Muscle layer of duodenum (tissue), 2 donors: Measurements from ENCODE around the gene DPF1.
A peak's percentile ranks its signal among the peaks of the same experiment; 100 is the strongest.
"Not testable (repeated sequence)": the region's sequence is repeated elsewhere in the genome, so short reads cannot be mapped to it uniquely, and the experiment has no call there.

Experiments used
- H3K27ac ChIP-seq: one replicate; pipeline ENCODE4 v1.7.0; 2013; ENCODE audit warnings: mild to moderate bottlenecking, low read length
- H3K27me3 ChIP-seq: one replicate; pipeline ENCODE4 v1.7.0; 2013; ENCODE audit warnings: low read depth, mild to moderate bottlenecking, control low read depth, low read length
- H3K36me3 ChIP-seq, 2 donors: one replicate each; pipeline ENCODE4 v1.7.0; 2013; ENCODE audit warnings: low read length in 2 of 2, control low read depth in 1 of 2, mild to moderate bottlenecking in 1 of 2; ENCODE audit not compliant: insufficient read depth in 2 of 2, control insufficient read depth in 1 of 2
- H3K4me1 ChIP-seq, 2 donors: one replicate each; pipeline ENCODE4 v1.7.0; 2013; ENCODE audit warnings: low read length in 2 of 2, mild to moderate bottlenecking in 2 of 2, control low read depth in 1 of 2, moderate library complexity in 1 of 2; ENCODE audit not compliant: insufficient read depth in 2 of 2, control insufficient read depth in 1 of 2
- H3K4me3 ChIP-seq, 2 donors: one replicate each; pipeline ENCODE4 v1.7.0; 2013; ENCODE audit warnings: low read length in 2 of 2, low read depth in 1 of 2, mild to moderate bottlenecking in 1 of 2
- H3K9me3 ChIP-seq, 2 donors: one replicate each; pipeline ENCODE4 v1.7.0; 2013; ENCODE audit warnings: low read length in 2 of 2, control low read depth in 1 of 2, mild to moderate bottlenecking in 1 of 2; ENCODE audit not compliant: control insufficient read depth in 1 of 2
- donor health status: healthy.

The DPF1 gene

DNA sequence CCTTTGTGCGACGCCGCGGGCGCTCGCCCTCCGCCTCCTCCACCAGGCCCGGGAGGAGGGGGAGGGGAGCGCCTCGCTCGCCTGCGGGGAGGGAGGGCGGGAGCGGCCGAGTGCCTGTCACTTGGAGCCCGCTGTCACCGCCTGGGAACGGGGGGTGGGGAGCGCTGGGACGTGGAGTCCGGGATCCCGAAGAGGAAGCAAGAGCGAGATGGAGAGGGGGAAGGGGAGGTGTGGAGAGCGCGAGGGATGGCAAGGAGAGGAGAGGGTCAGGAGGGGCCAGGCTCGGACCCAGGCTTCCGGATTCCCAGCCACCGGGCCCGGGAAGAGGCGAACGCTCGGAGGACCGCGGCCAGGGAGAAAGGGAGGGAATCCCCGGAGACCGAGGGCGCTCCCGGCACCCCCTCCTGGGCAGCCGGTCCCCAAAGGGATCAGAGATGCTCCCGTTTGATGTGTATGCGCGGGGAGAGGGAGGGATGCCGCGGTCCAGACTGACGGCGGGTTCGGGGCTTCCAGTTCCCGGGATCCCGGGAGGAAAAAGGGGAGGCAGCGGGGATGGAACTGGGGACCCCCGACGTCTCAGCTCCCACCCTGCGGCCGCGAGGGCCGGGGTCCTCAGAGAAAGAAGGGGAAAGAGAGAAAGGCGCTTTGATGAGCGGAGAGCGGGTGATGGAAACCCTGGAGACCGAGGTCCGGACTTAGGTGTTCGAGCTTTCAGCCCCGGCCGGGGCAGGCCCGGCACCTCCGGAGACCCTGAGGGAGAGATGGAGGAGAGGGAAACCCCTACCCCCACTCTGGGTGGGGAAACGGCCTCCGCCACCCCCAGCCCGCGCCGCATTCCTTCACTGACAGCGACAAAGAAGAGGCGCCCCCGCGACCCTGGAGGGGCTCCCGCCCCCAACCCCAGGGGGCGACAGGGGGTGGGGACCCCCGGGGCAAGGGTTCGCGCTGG is 4.7 kb upstream of the DPF1 start:
- H3K27me3 ChIP-seq: peaks cover 31% of the 10 kb centered on the region
- H3K4me3 ChIP-seq: no peak overlapping the region
- H3K36me3 ChIP-seq: no peaks in the 10 kb centered on the region
- no peaks in the 10 kb centered on the region for H3K9me3 ChIP-seq
- no peak overlapping the region for H3K27ac ChIP-seq
- peaks cover 0 to 18% of the 10 kb centered on the region in 2 donors for H3K4me1 ChIP-seq

DNA sequence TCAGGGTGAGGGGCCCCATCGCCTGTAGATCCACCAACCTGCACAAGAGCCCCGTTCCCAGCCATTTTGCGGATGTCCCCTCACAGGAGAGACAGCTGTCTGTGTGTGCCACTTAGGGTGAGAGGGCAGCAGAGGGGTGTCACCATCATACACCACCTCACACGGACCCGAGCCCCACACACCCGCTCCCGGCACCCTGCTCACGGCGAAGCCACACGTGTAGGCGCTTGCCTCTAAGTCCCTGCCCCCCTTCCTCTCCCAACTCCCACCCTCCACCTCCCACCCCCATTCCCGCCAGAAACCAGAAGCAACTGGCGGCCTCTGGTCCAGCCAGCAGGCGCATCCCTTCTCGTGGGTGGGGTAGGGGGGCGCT is 4.0 kb upstream of the DPF1 start:
- peaks cover 38% of the 10 kb centered on the region for H3K27me3 ChIP-seq
- H3K36me3 ChIP-seq: no peaks in the 10 kb centered on the region
- peaks cover 0 to 21% of the 10 kb centered on the region in 2 donors for H3K4me1 ChIP-seq
- H3K9me3 ChIP-seq: no peaks in the 10 kb centered on the region
- no peak overlapping the region for H3K27ac ChIP-seq
- no peak overlapping the region for H3K4me3 ChIP-seq

GRCh38 chr19:38227287-38228004 is 3.4 kb upstream of the DPF1 start:
- H3K4me3 ChIP-seq: no peak overlapping the region
- peaks cover 44% of the 10 kb centered on the region for H3K27me3 ChIP-seq
- H3K9me3 ChIP-seq: no peaks in the 10 kb centered on the region

DNA sequence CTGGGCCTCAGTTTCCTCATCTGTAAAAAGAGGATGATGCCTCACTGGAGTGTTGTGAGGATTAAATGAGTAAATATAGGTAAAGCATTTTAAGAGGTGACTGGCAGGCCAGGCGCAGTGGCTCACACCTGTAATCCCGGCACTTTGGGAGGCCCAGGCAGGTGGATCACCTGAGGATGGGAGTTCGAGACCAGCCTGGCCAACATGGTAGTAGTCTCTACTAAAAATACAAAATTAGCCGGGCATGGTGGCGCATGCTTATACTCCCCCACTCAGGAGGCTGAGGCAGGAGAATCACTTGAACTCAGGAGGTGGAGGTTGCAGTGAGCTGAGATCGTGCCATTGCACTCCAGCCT is 819 bp upstream of the DPF1 start:
- Histone ChIP-seq H3K27me3 (peaks cover 44% of the 10 kb centered on the region), H3K4me1 (peaks cover 0 to 21% of the 10 kb centered on the region in 2 donors)
- H3K27ac ChIP-seq, H3K9me3 ChIP-seq, H3K4me3 ChIP-seq, H3K36me3 ChIP-seq: not testable (repeated sequence)

More at GRCh38 chr19:38227287-38228004, 3.4 kb upstream of the DPF1 start:
- no peak overlapping the region for H3K27ac ChIP-seq
- no peaks in the 10 kb centered on the region for H3K36me3 ChIP-seq
- peaks cover 0 to 21% of the 10 kb centered on the region in 2 donors for H3K4me1 ChIP-seq

DNA sequence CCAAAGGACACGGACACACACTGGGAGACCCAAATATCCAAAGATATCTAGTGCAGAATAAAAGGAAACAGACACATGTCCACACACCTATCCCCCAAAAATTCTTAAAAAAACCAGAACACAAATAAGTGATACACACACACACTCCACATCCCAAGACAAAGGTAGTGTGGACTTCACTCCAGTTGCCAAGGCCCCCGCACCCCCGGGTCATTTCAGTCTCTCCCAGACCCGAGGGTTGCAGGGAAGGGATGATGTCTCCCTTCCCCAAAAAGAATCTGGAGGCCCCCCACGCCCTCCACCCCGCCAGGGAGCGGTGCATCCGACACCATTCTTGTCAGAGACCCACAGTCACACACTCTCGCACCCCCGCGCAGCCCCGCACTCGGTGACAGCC is 407 bp downstream of the DPF1 start:
- Histone ChIP-seq H3K36me3 (no peaks in the 10 kb centered on the region), H3K27ac (no peak overlapping the region), H3K27me3 (peaks cover 39% of the 10 kb centered on the region), H3K4me3 (peak overlapping the region in 1 of 2 donors; percentile 65), H3K9me3 (no peaks in the 10 kb centered on the region), H3K4me1 (peaks cover 0 to 13% of the 10 kb centered on the region in 2 donors)

- Histone ChIP-seq H3K4me3 (no peak overlapping the region), H3K27me3 (peaks cover 38% of the 10 kb centered on the region), H3K36me3 (no peaks in the 10 kb centered on the region), H3K4me1 (peaks cover 0 to 11% of the 10 kb centered on the region in 2 donors), H3K27ac (no peak overlapping the region), H3K9me3 (no peaks in the 10 kb centered on the region)
Observed at GRCh38 chr19:38223119-38223523, 901 bp downstream of the DPF1 start.

GRCh38 chr19:38221919-38222830 is 1.8 kb downstream of the DPF1 start:
- H3K36me3 ChIP-seq: no peaks in the 10 kb centered on the region
- H3K27me3 ChIP-seq: peaks cover 29% of the 10 kb centered on the region
- peaks cover 0 to 11% of the 10 kb centered on the region in 2 donors for H3K4me1 ChIP-seq
- H3K27ac ChIP-seq: no peak overlapping the region
- no peak overlapping the region for H3K4me3 ChIP-seq
- no peaks in the 10 kb centered on the region for H3K9me3 ChIP-seq

DNA sequence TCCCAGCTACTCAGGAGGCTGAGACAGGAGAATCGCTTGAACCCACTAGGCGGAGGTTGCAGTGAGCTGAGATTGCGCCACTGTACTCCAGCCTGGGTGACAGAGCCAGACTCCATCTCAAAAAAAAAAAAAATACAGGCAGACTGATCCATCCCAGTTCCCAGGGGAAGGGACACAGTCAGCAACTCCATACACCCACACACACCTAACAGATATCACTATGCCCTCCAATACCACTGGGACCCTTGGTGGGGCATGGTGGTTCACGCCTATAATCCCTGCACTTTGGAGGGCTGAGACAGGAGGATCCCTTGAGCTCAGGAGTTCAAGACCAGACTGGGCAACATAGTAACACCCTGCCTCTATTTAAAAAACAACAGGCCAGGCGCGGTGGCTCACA is 2.6 kb downstream of the DPF1 start:
- no peaks in the 10 kb centered on the region for H3K36me3 ChIP-seq
- H3K27me3 ChIP-seq: peaks cover 23% of the 10 kb centered on the region
- H3K4me1 ChIP-seq: peaks cover 0 to 11% of the 10 kb centered on the region in 2 donors
- H3K9me3 ChIP-seq: no peaks in the 10 kb centered on the region
- H3K4me3 ChIP-seq: no peak overlapping the region
- no peak overlapping the region for H3K27ac ChIP-seq

DNA sequence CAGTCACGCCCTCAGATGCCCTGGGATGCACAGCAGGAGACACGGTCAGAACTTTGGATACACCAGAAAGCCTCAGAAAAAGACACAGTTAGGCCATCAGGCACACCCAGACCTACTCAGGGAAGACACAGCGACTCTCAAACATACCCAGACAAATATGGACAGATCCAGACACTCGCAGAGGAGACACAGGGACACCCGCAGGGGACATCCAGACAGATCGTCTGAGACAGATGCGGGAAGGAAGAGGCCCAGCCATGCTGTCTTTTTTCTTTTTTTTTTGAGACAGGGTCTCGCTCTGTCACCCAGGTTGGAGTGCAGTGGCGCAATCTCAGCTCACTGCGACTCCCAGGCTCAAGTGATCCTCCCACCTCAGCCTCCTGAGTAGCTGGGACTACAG is 4.8 kb downstream of the DPF1 start:
- H3K27me3 ChIP-seq: peaks cover 15% of the 10 kb centered on the region
- H3K4me1 ChIP-seq: peaks cover 0 to 7% of the 10 kb centered on the region in 2 donors
- no peak overlapping the region for H3K4me3 ChIP-seq
- H3K9me3 ChIP-seq: no peaks in the 10 kb centered on the region
- H3K27ac ChIP-seq: no peak overlapping the region
- H3K36me3 ChIP-seq: no peaks in the 10 kb centered on the region

DNA sequence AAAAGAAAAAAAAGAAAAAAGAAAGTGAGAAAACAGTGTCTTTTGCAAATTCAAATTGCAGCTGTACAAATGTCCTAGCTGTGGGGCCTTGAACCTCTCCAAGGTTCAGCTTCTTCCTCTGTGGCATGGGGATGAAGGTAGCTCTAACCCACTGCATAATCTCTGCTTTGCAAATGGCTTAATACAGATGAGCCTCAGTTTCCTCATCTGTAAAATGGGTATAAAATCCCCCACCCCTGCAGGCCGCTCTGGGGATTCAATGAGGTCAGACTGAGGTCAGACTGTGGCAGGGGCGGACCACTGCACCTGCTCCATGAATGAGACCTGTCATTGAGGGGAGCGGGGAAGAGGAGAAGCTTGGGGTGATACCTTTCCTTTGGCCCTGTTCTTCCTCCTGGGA is 5.8 kb downstream of the DPF1 start:
- H3K9me3 ChIP-seq: no peaks in the 10 kb centered on the region
- no peak overlapping the region for H3K27ac ChIP-seq
- no peak overlapping the region for H3K4me3 ChIP-seq
- peaks cover 7% of the 10 kb centered on the region for H3K27me3 ChIP-seq
- no peaks in the 10 kb centered on the region for H3K4me1 ChIP-seq
- H3K36me3 ChIP-seq: no peaks in the 10 kb centered on the region
